Astrocyte (in vitro differentiated cells and primary cell): Measurements from ENCODE around the gene TNFRSF19. TPM values are rescaled to one million over a fixed set of nuclear protein-coding genes. Genes with fewer than 3 reads are reported as not detected.

Experiments used
- DNase-seq: peaks from one replicate; pipeline ENCODE4 v3.0.0-alpha.2; 2010; ENCODE audit warnings: low read depth
- FAIRE-seq: peaks from 2 replicates; lab custom pipeline; 2011; peaks lifted over from hg19 to GRCh38; lab: Jason Lieb, UNC
- H2AFZ ChIP-seq: 2 replicates; pipeline ENCODE4 v1.6.0; 2012; ENCODE audit warnings: low read depth, low read length, inconsistent platforms
- H3K27ac ChIP-seq: 2 replicates; pipeline ENCODE4 v1.5.1; 2011; ENCODE audit warnings: low read depth, low read length, inconsistent platforms
- H3K27me3 ChIP-seq: 2 replicates; pipeline ENCODE4 v1.6.0; 2011; ENCODE audit warnings: low read length, inconsistent platforms; ENCODE audit not compliant: insufficient read depth
- H3K36me3 ChIP-seq: 2 replicates; pipeline ENCODE4 v1.5.1; 2011; ENCODE audit warnings: low read length, inconsistent platforms; ENCODE audit not compliant: insufficient read depth
- H3K4me1 ChIP-seq: 2 replicates; pipeline ENCODE4 v1.5.1; 2011; ENCODE audit warnings: low read length, inconsistent platforms; ENCODE audit not compliant: insufficient read depth
- H3K4me2 ChIP-seq: 2 replicates; pipeline ENCODE4 v1.6.0; 2012; ENCODE audit warnings: low read length, inconsistent platforms
- H3K4me3 ChIP-seq: 2 replicates; pipeline ENCODE4 v1.5.1; 2011; ENCODE audit warnings: low read depth, mild to moderate bottlenecking, low read length, inconsistent platforms; ENCODE audit not compliant: insufficient read depth
- H3K79me2 ChIP-seq: 2 replicates; pipeline ENCODE4 v1.6.0; 2012; ENCODE audit warnings: mild to moderate bottlenecking, low read length, inconsistent platforms; ENCODE audit not compliant: insufficient read depth
- H3K9ac ChIP-seq: 2 replicates; pipeline ENCODE4 v1.6.0; 2012; ENCODE audit warnings: mild to moderate bottlenecking, low read length, inconsistent platforms
- H3K9me3 ChIP-seq: 2 replicates; pipeline ENCODE4 v1.5.1; 2012; ENCODE audit warnings: low read depth, mild to moderate bottlenecking, low read length, inconsistent platforms; ENCODE audit not compliant: insufficient read depth
- H4K20me1 ChIP-seq: 2 replicates; pipeline ENCODE4 v1.6.0; 2012; ENCODE audit warnings: low read length, inconsistent platforms; ENCODE audit not compliant: insufficient read depth
- H3K27ac Mint-ChIP-seq: one replicate; pipeline ENCODE4 v1.8.0; 2021; ENCODE audit warnings: mild to moderate bottlenecking, mixed read lengths; ENCODE audit not compliant: unreplicated experiment
- H3K27me3 Mint-ChIP-seq: one replicate; pipeline ENCODE4 v1.8.0; 2021; ENCODE audit warnings: low read depth, mixed read lengths; ENCODE audit not compliant: unreplicated experiment
- H3K36me3 Mint-ChIP-seq: one replicate; pipeline ENCODE4 v1.8.0; 2021; ENCODE audit warnings: low read depth, mixed read lengths; ENCODE audit not compliant: unreplicated experiment
- H3K4me1 Mint-ChIP-seq: one replicate; pipeline ENCODE4 v1.8.0; 2021; ENCODE audit warnings: low read depth, mixed read lengths; ENCODE audit not compliant: unreplicated experiment
- H3K4me3 Mint-ChIP-seq: one replicate; pipeline ENCODE4 v1.8.0; 2021; ENCODE audit warnings: mild to moderate bottlenecking, moderate library complexity, mixed read lengths; ENCODE audit not compliant: unreplicated experiment
- H3K9me3 Mint-ChIP-seq: one replicate; pipeline ENCODE4 v1.8.0; 2021; ENCODE audit warnings: mild to moderate bottlenecking, mixed read lengths; ENCODE audit not compliant: unreplicated experiment
- CTCF ChIP-seq: IDR thresholded peaks from 2 replicates; pipeline ENCODE4 v1.5.1; 2011; ENCODE audit warnings: low read depth, mild to moderate bottlenecking, inconsistent platforms, low read length, moderate library complexity; ENCODE audit not compliant: insufficient read depth
- EZH2 ChIP-seq: IDR thresholded peaks from 2 replicates; pipeline ENCODE4 v1.6.1; 2012; ENCODE audit warnings: mild to moderate bottlenecking, low read length, inconsistent platforms; ENCODE audit not compliant: insufficient read depth
- total RNA-seq: library from RNA; stranded (reverse); gene quantifications from 2 replicates; pipeline ENCODE4 v1.2.1, GENCODE V29; 2021

TNFRSF19 gene
- total RNA-seq, 1 donor from 2014 or later, result 27.8 TPM

- Histone ChIP-seq H3K36me3 (peaks cover 3% of the 10 kb centered on the region), H3K27ac (peak overlapping the region; percentile 51), H3K4me3 (no peak overlapping the region), H3K4me1 (peaks cover 47% of the 10 kb centered on the region), H3K79me2 (peaks cover 8% of the 10 kb centered on the region), H2AFZ (no peak overlapping the region), H3K27me3 (no peaks in the 10 kb centered on the region), H4K20me1 (no peaks in the 10 kb centered on the region), H3K4me2 (no peak overlapping the region), H3K9me3 (no peaks in the 10 kb centered on the region), H3K9ac (peak overlapping the region; percentile 38)
- no peak overlapping the region for H3K27ac Mint-ChIP-seq
- H3K36me3 Mint-ChIP-seq, result peaks cover 6% of the 10 kb centered on the region
- no peak overlapping the region for H3K4me3 Mint-ChIP-seq
- H3K27me3 Mint-ChIP-seq, result no peaks in the 10 kb centered on the region
- peaks cover 49% of the 10 kb centered on the region for H3K4me1 Mint-ChIP-seq
- FAIRE-seq (no peak), DNase-seq (no peak)
- TF ChIP-seq CTCF (no peak), EZH2 (no peak)
- peaks cover 2% of the 10 kb centered on the region for H3K9me3 Mint-ChIP-seq
Measured at GRCh38 chr13:23616228-23616627, 46.0 kb downstream of the TNFRSF19 start.

- Mint-ChIP-seq H3K4me3 (peak overlapping the region; percentile 51), H3K9me3 (peaks cover 2% of the 10 kb centered on the region), H3K27me3 (no peaks in the 10 kb centered on the region), H3K36me3 (peaks cover 6% of the 10 kb centered on the region), H3K4me1 (peaks cover 57% of the 10 kb centered on the region), H3K27ac (peak overlapping the region; percentile 100)
- peaks cover 52% of the 10 kb centered on the region for H3K4me1 ChIP-seq
- peaks cover 8% of the 10 kb centered on the region for H3K79me2 ChIP-seq
- H4K20me1 ChIP-seq, result no peaks in the 10 kb centered on the region
- H3K27me3 ChIP-seq, result no peaks in the 10 kb centered on the region
- H3K36me3 ChIP-seq, result peaks cover 3% of the 10 kb centered on the region
- no peak for TF ChIP-seq EZH2
- TF ChIP-seq CTCF, result no peak
- no peak overlapping the region for H3K4me3 ChIP-seq
- FAIRE-seq (no peak), DNase-seq (peak; percentile 97)
- peak overlapping the region; percentile 75 for H3K9ac ChIP-seq
- no peak overlapping the region for H2AFZ ChIP-seq
- no peaks in the 10 kb centered on the region for H3K9me3 ChIP-seq
- H3K27ac ChIP-seq, result peak overlapping the region; percentile 98
- H3K4me2 ChIP-seq, result peak overlapping the region; percentile 68
Measured at GRCh38 chr13:23617551-23618024, 47.4 kb downstream of the TNFRSF19 start.

GRCh38 chr13:23618341-23618740, 48.1 kb downstream of the TNFRSF19 start:
- peak overlapping the region; percentile 75 for H3K9ac ChIP-seq
- no peaks in the 10 kb centered on the region for H3K9me3 ChIP-seq
- peaks cover 8% of the 10 kb centered on the region for H3K79me2 ChIP-seq
- TF ChIP-seq EZH2 (no peak), CTCF (no peak)
- Mint-ChIP-seq H3K27ac (peak overlapping the region; percentile 100), H3K27me3 (no peaks in the 10 kb centered on the region), H3K4me3 (peak overlapping the region; percentile 51), H3K36me3 (peaks cover 5% of the 10 kb centered on the region), H3K9me3 (peaks cover 2% of the 10 kb centered on the region), H3K4me1 (peaks cover 57% of the 10 kb centered on the region)
- H4K20me1 ChIP-seq, result no peaks in the 10 kb centered on the region
- no peaks in the 10 kb centered on the region for H3K27me3 ChIP-seq
- peak overlapping the region; percentile 98 for H3K27ac ChIP-seq
- peaks cover 52% of the 10 kb centered on the region for H3K4me1 ChIP-seq
- H3K36me3 ChIP-seq, result peaks cover 5% of the 10 kb centered on the region
- DNase-seq (peak; percentile 99), FAIRE-seq (peak; percentile 93)
- H3K4me3 ChIP-seq, result peak overlapping the region; percentile 4
- H2AFZ ChIP-seq, result no peak overlapping the region
- peak overlapping the region; percentile 68 for H3K4me2 ChIP-seq
